Fibroblast of lung (primary cell): ENCODE data around the gene NANS. TPM values are rescaled to one million over a fixed set of nuclear protein-coding genes. Genes with fewer than 3 reads are reported as not detected.

Source experiments
- DNase-seq, 2 donors: peaks; one replicate each; pipeline versions ENCODE4 v3.0.0 to v3.0.0-alpha.2; 2010; ENCODE audit warnings: low read depth in 2 of 2
- H2AFZ ChIP-seq: 2 replicates; pipeline ENCODE4 v1.5.1; 2012; ENCODE audit warnings: low read length, control low read depth, inconsistent platforms
- H3K27ac ChIP-seq: 2 replicates; pipeline ENCODE4 v1.5.1; 2011; ENCODE audit warnings: low read length, control low read depth; ENCODE audit not compliant: insufficient read depth
- H3K27me3 ChIP-seq: 2 replicates; pipeline ENCODE4 v1.5.1; 2011; ENCODE audit warnings: mild to moderate bottlenecking, low read length; ENCODE audit not compliant: control insufficient read depth, insufficient read depth
- H3K36me3 ChIP-seq: 2 replicates; pipeline ENCODE4 v1.5.1; 2011; ENCODE audit warnings: low read length; ENCODE audit not compliant: control insufficient read depth, insufficient read depth
- H3K4me1 ChIP-seq: 2 replicates; pipeline ENCODE4 v1.5.1; 2011; ENCODE audit warnings: low read length; ENCODE audit not compliant: control insufficient read depth, insufficient read depth; ENCODE audit errors: extremely low read depth
- H3K4me2 ChIP-seq: 2 replicates; pipeline ENCODE4 v1.5.1; 2011; ENCODE audit warnings: low read length, control low read depth; ENCODE audit not compliant: insufficient read depth; ENCODE audit errors: extremely low read depth
- H3K4me3 ChIP-seq, 4 experiments: fragments of 200-600 bp in 1 of 4; sonication (generic) in 1 of 4; replicated peaks in 1 of 4; 2 replicates each; pipeline ENCODE4 v1.5.1; 2011 to 2016; ENCODE audit warnings: low read length in 4 of 4, low read depth in 3 of 4, mild to moderate bottlenecking in 3 of 4, control low read depth in 2 of 4, inconsistent platforms in 1 of 4, mixed read lengths in 1 of 4; ENCODE audit not compliant: insufficient read depth in 1 of 4; ENCODE audit errors: control extremely low read depth in 1 of 4
- H3K79me2 ChIP-seq: 2 replicates; pipeline ENCODE4 v1.5.1; 2012; ENCODE audit warnings: mild to moderate bottlenecking, low read length, inconsistent platforms; ENCODE audit not compliant: control insufficient read depth, insufficient read depth
- H3K9ac ChIP-seq: 2 replicates; pipeline ENCODE4 v1.5.1; 2011; ENCODE audit warnings: mild to moderate bottlenecking, low read length, control low read depth; ENCODE audit not compliant: insufficient read depth
- H3K9me3 ChIP-seq: 2 replicates; pipeline ENCODE4 v1.5.1; 2012; ENCODE audit warnings: low read depth, low read length; ENCODE audit not compliant: control insufficient read depth, insufficient read depth
- H4K20me1 ChIP-seq: 2 replicates; pipeline ENCODE4 v1.5.1; 2011; ENCODE audit warnings: low read length; ENCODE audit not compliant: control insufficient read depth, insufficient read depth; ENCODE audit errors: extremely low read depth
- EZH2 ChIP-seq: IDR thresholded peaks from 2 replicates; pipeline ENCODE4 v1.5.1; 2012; ENCODE audit warnings: low read length, control low read depth, mild to moderate bottlenecking; ENCODE audit errors: missing control alignments
- polyA plus RNA-seq, 2 donors: library from polyadenylated mRNA; depleted of rRNA in 1 of 2; stranded (reverse) in 1 of 2; unstranded in 1 of 2; fragments of >200 nt; gene quantifications; 2 replicates each; pipeline ENCODE4 v1.2.1, GENCODE V29; 2011 to 2012; ENCODE audit warnings: missing spikeins in 1 of 2
- total RNA-seq: library from RNA; depleted of rRNA; stranded (reverse); fragments of >200 nt; gene quantifications from 2 replicates; pipeline ENCODE4 v1.2.1, GENCODE V29; 2014
- TF ChIP-seq, protein P1 (sequence below), 2 donors: IDR thresholded peaks in 1 of 2; conservative IDR thresholded peaks in 1 of 2; 1 replicate in 1 of 2; 2 replicates in 1 of 2; pipeline ENCODE4 v1.5.1; 2011 to 2012; ENCODE audit warnings: low read length in 2 of 2, control low read depth in 1 of 2, inconsistent platforms in 1 of 2, low read depth in 1 of 2, mild to moderate bottlenecking in 1 of 2

The NANS gene
- total and polyA plus RNA-seq, 2 donors (not counting 1 experiment from before 2014, with no cell fraction given) = 83.9 to 105 TPM

- Histone ChIP-seq H3K4me3 (no peak overlapping the region), H2AFZ (no peak overlapping the region), H3K9me3 (no peaks in the 10 kb centered on the region), H3K36me3 (no peaks in the 10 kb centered on the region), H3K9ac (no peak overlapping the region), H3K79me2 (no peaks in the 10 kb centered on the region), H3K27ac (peak overlapping the region; percentile 77), H4K20me1 (no peaks in the 10 kb centered on the region), H3K4me2 (peak overlapping the region; percentile 19), H3K4me1 (peaks cover 8% of the 10 kb centered on the region), H3K27me3 (no peaks in the 10 kb centered on the region)
- peak; percentile 45 to 73 for DNase-seq
- TF ChIP-seq, protein P1, sequence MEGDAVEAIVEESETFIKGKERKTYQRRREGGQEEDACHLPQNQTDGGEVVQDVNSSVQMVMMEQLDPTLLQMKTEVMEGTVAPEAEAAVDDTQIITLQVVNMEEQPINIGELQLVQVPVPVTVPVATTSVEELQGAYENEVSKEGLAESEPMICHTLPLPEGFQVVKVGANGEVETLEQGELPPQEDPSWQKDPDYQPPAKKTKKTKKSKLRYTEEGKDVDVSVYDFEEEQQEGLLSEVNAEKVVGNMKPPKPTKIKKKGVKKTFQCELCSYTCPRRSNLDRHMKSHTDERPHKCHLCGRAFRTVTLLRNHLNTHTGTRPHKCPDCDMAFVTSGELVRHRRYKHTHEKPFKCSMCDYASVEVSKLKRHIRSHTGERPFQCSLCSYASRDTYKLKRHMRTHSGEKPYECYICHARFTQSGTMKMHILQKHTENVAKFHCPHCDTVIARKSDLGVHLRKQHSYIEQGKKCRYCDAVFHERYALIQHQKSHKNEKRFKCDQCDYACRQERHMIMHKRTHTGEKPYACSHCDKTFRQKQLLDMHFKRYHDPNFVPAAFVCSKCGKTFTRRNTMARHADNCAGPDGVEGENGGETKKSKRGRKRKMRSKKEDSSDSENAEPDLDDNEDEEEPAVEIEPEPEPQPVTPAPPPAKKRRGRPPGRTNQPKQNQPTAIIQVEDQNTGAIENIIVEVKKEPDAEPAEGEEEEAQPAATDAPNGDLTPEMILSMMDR (conservative IDR thresholded peaks at IDR 0.05 in 1 of 2, IDR thresholded peaks at IDR 0.05 in 1 of 2; ENCODE audit: low read depth in 1 of 2, low read length in 2 of 2) = peak; percentile 71 to 81
- TF ChIP-seq EZH2 = no peak
Measured at GRCh38 chr9:98034593-98035546, 21.7 kb upstream of the NANS start.

GRCh38 chr9:98037357-98037756 is 19.2 kb upstream of the NANS start:
- no peaks in the 10 kb centered on the region for H3K27me3 ChIP-seq
- no peaks in the 10 kb centered on the region for H3K9me3 ChIP-seq
- H3K9ac ChIP-seq = no peak overlapping the region
- no peak overlapping the region for H3K27ac ChIP-seq
- no peaks in the 10 kb centered on the region for H3K79me2 ChIP-seq
- H3K36me3 ChIP-seq = no peaks in the 10 kb centered on the region
- no peak overlapping the region for H3K4me3 ChIP-seq
- peaks cover 6% of the 10 kb centered on the region for H3K4me1 ChIP-seq
- TF ChIP-seq EZH2 = no peak
- TF ChIP-seq, protein P1 (conservative IDR thresholded peaks at IDR 0.05 in 1 of 2, IDR thresholded peaks at IDR 0.05 in 1 of 2; ENCODE audit: low read depth in 1 of 2, low read length in 2 of 2) = no peak
- H4K20me1 ChIP-seq = no peaks in the 10 kb centered on the region
- no peak overlapping the region for H3K4me2 ChIP-seq
- no peak overlapping the region for H2AFZ ChIP-seq
- DNase-seq = peak in 1 of 2 donors; percentile 20

- Histone ChIP-seq H4K20me1 (no peaks in the 10 kb centered on the region), H3K4me2 (no peak overlapping the region), H3K9ac (no peak overlapping the region), H3K36me3 (no peaks in the 10 kb centered on the region), H3K4me1 (peaks cover 6% of the 10 kb centered on the region), H3K79me2 (no peaks in the 10 kb centered on the region), H3K4me3 (no peak overlapping the region), H3K9me3 (no peaks in the 10 kb centered on the region), H2AFZ (no peak overlapping the region), H3K27me3 (no peaks in the 10 kb centered on the region), H3K27ac (no peak overlapping the region)
- no peak for DNase-seq
- no peak for TF ChIP-seq EZH2
- TF ChIP-seq, protein P1 (conservative IDR thresholded peaks at IDR 0.05 in 1 of 2, IDR thresholded peaks at IDR 0.05 in 1 of 2; ENCODE audit: low read depth in 1 of 2, low read length in 2 of 2) = no peak
Measured at GRCh38 chr9:98038958-98039357, 17.6 kb upstream of the NANS start.
